Inflammatory macrophage (primary cell): ENCODE measurements around the gene PAFAH1B2.

ENCODE experiments used
- DNase-seq, 2 donors: peaks; one replicate each; pipeline ENCODE4 v3.0.0-alpha.2; 2020 to 2022

PAFAH1B2 gene

DNA sequence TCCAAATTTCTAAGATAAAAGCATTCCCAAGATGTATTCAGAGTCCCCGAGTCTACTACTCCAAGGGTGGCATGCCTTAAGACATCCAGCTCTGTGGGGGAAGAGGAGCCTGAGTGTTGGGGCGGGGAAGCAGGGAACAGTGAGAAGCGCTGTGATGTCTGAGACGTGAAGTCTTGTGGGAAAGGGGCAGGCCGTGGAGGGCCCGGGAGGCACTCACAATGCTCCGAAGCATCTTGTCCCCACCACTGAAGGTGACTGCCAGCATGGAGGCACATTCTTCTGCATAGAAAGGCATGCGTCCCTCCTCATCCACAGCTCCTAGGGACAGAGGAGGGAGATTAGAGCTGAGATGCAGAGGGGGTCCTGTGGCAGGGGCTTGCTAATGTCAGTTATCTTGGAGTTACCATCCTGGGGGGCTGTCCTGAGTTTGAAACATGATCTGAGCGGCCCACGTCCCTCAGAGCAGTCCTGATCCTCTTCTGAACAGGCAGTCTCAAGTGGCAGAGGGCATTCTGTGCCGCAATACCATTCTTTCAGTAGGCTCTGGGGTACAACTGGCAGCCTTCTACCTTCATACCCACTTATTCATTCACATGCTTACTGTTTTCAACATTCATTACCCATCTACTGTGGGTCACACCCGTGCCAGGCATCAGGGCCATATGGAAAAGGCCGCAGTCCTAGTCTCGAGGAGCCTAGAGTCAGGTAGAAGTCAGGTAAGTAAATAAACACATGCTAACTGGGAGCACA, 79.1 kb downstream of the PAFAH1B2 start:
- no peak for DNase-seq

DNA sequence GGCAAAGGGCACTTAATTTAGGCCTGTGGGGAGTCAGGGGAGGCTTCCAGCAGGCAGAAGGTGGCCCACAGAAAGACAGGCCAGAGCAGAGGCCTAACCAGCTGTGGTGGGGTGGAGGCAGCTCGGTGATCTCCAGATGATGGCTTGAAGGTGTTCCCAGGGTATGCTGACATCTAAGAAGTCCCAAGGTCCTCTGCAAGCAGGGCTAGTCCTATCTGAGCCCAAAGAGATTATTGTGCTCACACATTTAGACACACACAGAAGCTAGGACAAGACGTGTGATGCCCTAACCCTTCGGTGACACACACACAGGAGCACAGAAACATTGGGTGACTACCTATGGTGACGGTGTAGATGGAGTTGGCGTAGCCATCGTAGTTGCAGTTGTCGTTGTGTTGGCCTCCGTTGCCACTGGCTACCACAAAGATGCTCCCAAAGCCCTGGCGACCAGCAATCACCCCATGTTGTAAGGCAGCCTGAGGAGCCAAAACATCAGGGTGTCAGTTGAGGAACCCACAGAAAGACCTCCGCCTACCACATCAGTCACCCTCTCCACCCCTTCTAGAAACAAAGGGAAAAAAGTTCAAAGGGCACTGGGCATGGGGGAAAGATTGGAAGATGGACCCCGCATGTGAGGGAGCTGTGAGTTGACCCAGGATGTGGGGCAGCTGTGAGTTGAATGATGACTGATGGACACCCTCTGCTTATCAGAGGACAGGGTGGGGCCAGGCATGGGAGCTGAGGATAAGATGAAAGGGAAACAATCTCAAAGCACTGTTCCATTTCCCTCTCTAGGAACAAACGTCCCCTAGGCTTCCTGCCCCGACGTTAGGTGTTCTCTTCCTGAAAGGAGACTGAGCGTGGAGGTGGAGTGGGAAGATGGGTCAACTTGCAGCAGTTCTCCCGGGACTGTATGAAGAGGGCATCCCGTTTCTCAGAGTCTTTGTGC, 79.9 kb downstream of the PAFAH1B2 start:
- DNase-seq: no peak

DNA sequence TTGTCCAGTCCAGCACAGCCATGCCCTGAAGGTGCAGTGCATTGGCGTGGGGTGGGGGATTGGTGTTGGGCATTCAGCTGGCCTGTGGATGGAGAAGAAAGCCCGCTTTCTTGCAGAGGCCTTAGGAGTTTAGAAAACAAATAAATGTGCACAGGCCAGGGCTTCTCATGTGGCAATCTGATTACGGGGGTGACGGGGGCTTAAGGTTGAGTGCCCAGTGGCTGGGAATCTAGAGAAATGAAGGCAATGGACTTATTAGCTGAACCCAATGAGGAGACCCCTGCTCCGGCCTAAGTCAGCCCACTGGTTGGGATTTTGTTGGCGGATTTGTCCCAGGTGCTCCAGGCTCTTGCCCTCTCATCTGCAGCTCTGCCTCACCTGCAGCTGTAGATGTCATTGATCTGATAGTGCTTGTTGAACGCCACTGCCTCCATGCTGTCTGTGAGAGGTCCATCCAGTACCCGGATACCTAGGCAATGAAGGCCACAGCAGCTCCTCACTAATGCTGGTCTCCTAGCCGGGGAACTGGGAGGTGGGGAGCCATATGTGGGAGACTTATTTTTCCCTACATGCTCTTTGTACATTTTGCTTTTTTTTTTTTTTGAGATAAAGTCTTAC, 81.6 kb downstream of the PAFAH1B2 start:
- no peak for DNase-seq
